GM23338 (cell line): ENCODE measurements around the gene DMBX1. TPM values are rescaled to one million over a fixed set of nuclear protein-coding genes. Genes with fewer than 3 reads are reported as not detected.

ENCODE experiments used
- ATAC-seq: fragments of 200-7000 bp; cut with Tn5 transposase; 3 replicates; pipeline ENCODE4 v1.9.1; 2020
- DNase-seq: peaks from one replicate; pipeline ENCODE4 v3.0.0-alpha.2; 2015; ENCODE audit warnings: low spot score
- H2AFZ ChIP-seq: fragments of 200-600 bp; sonication (generic); 2 replicates; pipeline ENCODE4 v1.8.0; 2016; ENCODE audit warnings: antibody characterized with exemption, mild to moderate bottlenecking, moderate library complexity
- H3F3A ChIP-seq: fragments of 200-600 bp; sonication (generic); replicated peaks from 2 replicates; pipeline ENCODE4 v1.8.0; 2017; ENCODE audit warnings: antibody characterized with exemption, mixed run types, low read depth
- H3K27ac ChIP-seq: fragments of 200-600 bp; sonication (generic); 2 replicates; pipeline ENCODE4 v1.6.1; 2016; ENCODE audit warnings: low read depth
- H3K27me3 ChIP-seq: fragments of 200-600 bp; sonication (generic); 2 replicates; pipeline ENCODE4 v1.8.0; 2016; ENCODE audit warnings: mild to moderate bottlenecking, mixed run types, moderate library complexity; ENCODE audit not compliant: insufficient read depth
- H3K36me3 ChIP-seq: fragments of 200-600 bp; sonication (generic); 2 replicates; pipeline ENCODE4 v1.8.0; 2016; ENCODE audit warnings: mild to moderate bottlenecking; ENCODE audit not compliant: insufficient read depth
- H3K4me1 ChIP-seq: fragments of 200-600 bp; sonication (generic); 2 replicates; pipeline ENCODE4 v1.8.0; 2016; ENCODE audit warnings: mild to moderate bottlenecking, moderate library complexity; ENCODE audit not compliant: insufficient read depth
- H3K4me2 ChIP-seq: fragments of 200-600 bp; sonication (generic); 2 replicates; pipeline ENCODE4 v1.7.1; 2017; ENCODE audit warnings: mixed run types
- H3K4me3 ChIP-seq: fragments of 200-600 bp; sonication (generic); 2 replicates; pipeline ENCODE4 v1.6.1; 2016; ENCODE audit warnings: mixed run types
- H3K79me2 ChIP-seq: fragments of 200-600 bp; sonication (generic); replicated peaks from 2 replicates; pipeline ENCODE4 v1.8.0; 2017; ENCODE audit warnings: mild to moderate bottlenecking; ENCODE audit not compliant: insufficient read depth
- H3K9me2 ChIP-seq: fragments of 200-600 bp; sonication (generic); 2 replicates; pipeline ENCODE4 v1.8.0; 2017; ENCODE audit not compliant: insufficient read depth
- H4K20me1 ChIP-seq: fragments of 200-600 bp; sonication (generic); replicated peaks from 2 replicates; pipeline ENCODE4 v1.8.0; 2017; ENCODE audit warnings: mild to moderate bottlenecking; ENCODE audit not compliant: insufficient read depth
- H3K27ac Mint-ChIP-seq: 2 replicates; pipeline ENCODE4 v1.8.0; 2020; ENCODE audit warnings: inconsistent platforms, mild to moderate bottlenecking, moderate library complexity, mixed read lengths
- H3K27me3 Mint-ChIP-seq: 3 replicates; pipeline ENCODE4 v1.8.0; 2022; ENCODE audit warnings: low read depth, mild to moderate bottlenecking, moderate library complexity, mixed read lengths, inconsistent platforms; ENCODE audit not compliant: insufficient read depth, poor library complexity
- H3K36me3 Mint-ChIP-seq: 3 replicates; pipeline ENCODE4 v1.8.0; 2021; ENCODE audit warnings: low read depth, mild to moderate bottlenecking, inconsistent platforms, moderate library complexity, mixed read lengths
- H3K4me1 Mint-ChIP-seq: 3 replicates; pipeline ENCODE4 v1.8.0; 2020; ENCODE audit warnings: mild to moderate bottlenecking, inconsistent platforms, mixed read lengths
- H3K4me3 Mint-ChIP-seq: 3 replicates; pipeline ENCODE4 v1.8.0; 2021; ENCODE audit warnings: moderate library complexity, mild to moderate bottlenecking, inconsistent platforms, mixed read lengths
- H3K9me3 Mint-ChIP-seq: 3 replicates; pipeline ENCODE4 v1.8.0; 2020; ENCODE audit warnings: moderate library complexity, mild to moderate bottlenecking, inconsistent platforms, mixed read lengths
- CREB1 ChIP-seq: fragments of 250-450 bp; sonication (Bioruptor Pico); IDR thresholded peaks from 2 replicates; pipeline ENCODE4 v1.5.0; 2020; ENCODE audit warnings: low read depth, mild to moderate bottlenecking, moderate library complexity
- CTCF ChIP-seq, 2 experiments: fragments of 200-600 bp in 1 of 2; sonication (generic) in 1 of 2; conservative IDR thresholded peaks; 2 replicates each; pipeline versions ENCODE4 v1.5.1 to v1.6.1; 2016 to 2017; ENCODE audit warnings: antibody characterized with exemption in 2 of 2, low read depth in 2 of 2, mild to moderate bottlenecking in 2 of 2, moderate library complexity in 1 of 2
- ETS1 ChIP-seq: IDR thresholded peaks from 2 replicates; pipeline ENCODE4 v1.6.1; 2016; ENCODE audit warnings: antibody characterized with exemption
- EZH2phosphoT487 ChIP-seq: fragments of 200-600 bp; sonication (generic); IDR thresholded peaks from one replicate; pipeline ENCODE4 v1.8.1; 2018; ENCODE audit warnings: antibody characterized with exemption; ENCODE audit not compliant: unreplicated experiment
- NANOG ChIP-seq: IDR thresholded peaks from 2 replicates; pipeline ENCODE4 v1.6.1; 2016; ENCODE audit warnings: antibody characterized with exemption, borderline replicate concordance
- POLR2AphosphoS5 ChIP-seq: IDR thresholded peaks from 2 replicates; pipeline ENCODE4 v1.6.1; 2016; ENCODE audit warnings: antibody characterized with exemption, low read depth
- REST ChIP-seq: IDR thresholded peaks from one replicate; pipeline ENCODE4 v1.6.1; 2018; ENCODE audit warnings: antibody characterized with exemption; ENCODE audit not compliant: unreplicated experiment
- STAT1 ChIP-seq: IDR thresholded peaks from one replicate; pipeline ENCODE4 v1.6.1; 2016; ENCODE audit warnings: antibody characterized with exemption; ENCODE audit not compliant: unreplicated experiment
- ZNF331 ChIP-seq: fragments of 250-450 bp; sonication (Bioruptor Pico); IDR thresholded peaks from 2 replicates; pipeline ENCODE4 v1.5.0; 2020; ENCODE audit warnings: low read depth, mild to moderate bottlenecking, moderate library complexity
- ZNF462 ChIP-seq: fragments of 250-450 bp; sonication (Bioruptor Pico); IDR thresholded peaks from 2 replicates; pipeline ENCODE4 v1.5.0; 2020; ENCODE audit warnings: mild to moderate bottlenecking, moderate library complexity
- polyA plus RNA-seq: library from polyadenylated mRNA; unstranded; fragments of >200 nt; fragmentation: Nextera tagmentation; extraction: Ambion mirVana; gene quantifications from 2 replicates; pipeline ENCODE4 v1.2.1, GENCODE V29; 2016
- total RNA-seq: library from RNA; depleted of rRNA; stranded (reverse); fragments of >200 nt; shearing (Covaris generic); gene quantifications from 2 replicates; pipeline ENCODE4 v1.2.3, GENCODE V29; 2014

Gene DMBX1
- total and polyA plus RNA-seq, 2 experiments from 2014 or later, result 0.11 TPM; not detected in 1

GRCh38 chr1:46457178-46457577, 32.5 kb upstream of the DMBX1 start (continued):
- no peak for TF ChIP-seq CREB1
- TF ChIP-seq ETS1, result no peak
- TF ChIP-seq POLR2AphosphoS5, result no peak
- no peak for TF ChIP-seq CTCF (conservative IDR thresholded peaks at IDR 0.05; ENCODE audit: low read depth in 2 of 2)
- TF ChIP-seq NANOG, result no peak
- TF ChIP-seq STAT1, result no peak

- Mint-ChIP-seq H3K27me3 (peaks cover 43% of the 10 kb centered on the region), H3K36me3 (no peaks in the 10 kb centered on the region; the same call in 2 of the 3 replicates)
- H4K20me1 ChIP-seq, result peaks cover 2% of the 10 kb centered on the region; the same call in 1 of the 2 replicates
- TF ChIP-seq ZNF331 (CRISPR knock-in tag) (no peak), ZNF462 (no peak), ETS1 (no peak), EZH2phosphoT487 (no peak), REST (no peak), POLR2AphosphoS5 (no peak)
Measured at GRCh38 chr1:46458190-46458589, 31.4 kb upstream of the DMBX1 start.

More at GRCh38 chr1:46458190-46458589, 31.4 kb upstream of the DMBX1 start:
- Histone ChIP-seq H3K79me2 (no peaks in the 10 kb centered on the region), H3K36me3 (no peaks in the 10 kb centered on the region), H3K27me3 (peaks cover 91% of the 10 kb centered on the region), H3K4me1 (peaks cover 5% of the 10 kb centered on the region), H2AFZ (no peak overlapping the region), H3K4me3 (no peak overlapping the region), H3K9me2 (no peaks in the 10 kb centered on the region), H3K27ac (no peak overlapping the region), H3K4me2 (no peak overlapping the region), H3F3A (no peaks in the 10 kb centered on the region)
- Mint-ChIP-seq H3K4me3 (no peak overlapping the region), H3K9me3 (no peaks in the 10 kb centered on the region; the same call in 2 of the 3 replicates), H3K27ac (no peak overlapping the region), H3K4me1 (peaks cover 21% of the 10 kb centered on the region)
- DNase-seq, result no peak
- ATAC-seq, result no peak
